Peyer's patch (tissue), 4 donors: Measurements from ENCODE around the gene CHTF18.

ENCODE experiments used
- CTCF ChIP-seq, 6 experiments: fragments of 450-650 bp in 4 of 6; fragments of 200-600 bp in 2 of 6; sonication (generic) in 1 of 6; IDR thresholded peaks; one replicate each; pipeline ENCODE4 v1.5.1; 2017 to 2019; ENCODE audit warnings: antibody characterized with exemption in 6 of 6, mild to moderate bottlenecking in 3 of 6, moderate library complexity in 1 of 6
- POLR2A ChIP-seq, 2 donors: fragments of 450-650 bp; IDR thresholded peaks; one replicate each; pipeline ENCODE4 v1.5.1; 2017; ENCODE audit warnings: antibody characterized with exemption in 2 of 2, mild to moderate bottlenecking in 2 of 2, moderate library complexity in 2 of 2

GRCh38 chr16:765488-765865 lies 22.9 kb upstream of the CHTF18 start:
- no peak for TF ChIP-seq CTCF (IDR thresholded peaks at IDR 0.05)
- no peak for TF ChIP-seq POLR2A (IDR thresholded peaks at IDR 0.05)
